ENCODE measurements around the gene AGPAT3.

The AGPAT3 gene

GRCh38 chr21:44013380-44014088, 148.5 kb downstream of the AGPAT3 start:
- DNase-seq (ENCODE audit: low spot score), result no peak
- FAIRE-seq, result no peak

- DNase-seq (ENCODE audit: low spot score) (no peak), FAIRE-seq (no peak)
These were observed 152.6 kb downstream of the AGPAT3 start for GRCh38 chr21:44017601-44018000.

GRCh38 chr21:44018127-44018526, 153.1 kb downstream of the AGPAT3 start:
- DNase-seq (ENCODE audit: low spot score), result no peak
- FAIRE-seq, result no peak

DNA sequence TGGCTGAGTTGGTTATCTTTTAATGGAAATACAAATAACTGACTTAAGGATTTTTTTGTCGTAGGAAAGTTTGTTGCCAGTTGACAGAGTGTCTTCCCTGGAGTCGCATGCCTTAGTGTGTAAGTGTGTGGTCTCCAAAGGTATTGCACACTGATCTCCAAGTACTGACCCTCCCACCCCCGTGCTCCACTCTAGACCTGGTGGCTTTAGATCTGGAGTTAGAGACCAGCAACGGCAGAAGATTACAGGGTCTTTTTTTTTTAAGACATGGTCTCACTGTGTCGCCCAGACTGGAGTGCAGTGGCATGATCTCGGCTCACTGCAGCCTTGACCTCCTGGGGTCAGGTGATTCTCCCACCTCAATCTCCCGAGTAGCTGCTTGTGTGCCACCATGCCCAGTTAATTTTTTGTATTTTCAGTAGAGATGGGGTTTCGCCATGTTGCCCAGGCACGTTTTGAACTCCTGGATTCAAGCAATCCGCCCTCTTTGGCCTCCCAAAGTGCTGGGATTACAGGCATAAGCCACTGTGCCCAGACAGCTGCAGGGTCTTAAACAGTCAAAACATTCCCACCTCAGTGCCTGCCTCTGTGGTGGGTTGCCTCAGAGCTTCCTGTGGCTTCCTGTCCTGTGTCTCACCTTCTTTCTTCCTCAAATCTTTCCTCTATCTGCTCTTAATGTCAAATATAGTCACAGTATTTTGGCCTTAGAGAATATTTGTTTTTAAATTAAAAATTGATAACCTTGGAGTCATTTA, 154.0 kb downstream of the AGPAT3 start:
- no peak for FAIRE-seq
- no peak for DNase-seq (ENCODE audit: low spot score)

DNA sequence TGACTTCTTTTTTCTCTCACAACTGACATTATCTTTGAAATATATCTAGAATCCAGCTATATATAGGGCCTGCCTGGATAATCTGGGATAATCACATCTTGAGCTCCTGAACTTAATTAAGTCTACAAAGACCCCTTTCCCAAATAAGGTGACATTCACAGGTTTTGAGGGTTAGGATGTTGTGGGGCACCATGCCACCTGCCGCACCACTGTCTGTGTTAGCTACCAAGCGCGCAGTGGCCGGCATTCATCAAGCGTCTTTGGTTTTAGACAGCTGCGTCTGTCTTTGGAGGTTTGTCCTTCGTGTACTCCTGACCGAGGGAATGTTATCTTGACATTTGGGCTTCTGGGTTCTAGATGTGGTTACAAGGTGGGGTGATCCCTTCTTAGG, 154.5 kb downstream of the AGPAT3 start:
- DNase-seq (ENCODE audit: low spot score) (no peak), FAIRE-seq (no peak)

GRCh38 chr21:44020551-44020950, 155.5 kb downstream of the AGPAT3 start:
- DNase-seq (ENCODE audit: low spot score) (no peak), FAIRE-seq (no peak)

- FAIRE-seq, result no peak
- DNase-seq (ENCODE audit: low spot score), result no peak
These were observed 156.0 kb downstream of the AGPAT3 start for GRCh38 chr21:44021064-44021463.

DNA sequence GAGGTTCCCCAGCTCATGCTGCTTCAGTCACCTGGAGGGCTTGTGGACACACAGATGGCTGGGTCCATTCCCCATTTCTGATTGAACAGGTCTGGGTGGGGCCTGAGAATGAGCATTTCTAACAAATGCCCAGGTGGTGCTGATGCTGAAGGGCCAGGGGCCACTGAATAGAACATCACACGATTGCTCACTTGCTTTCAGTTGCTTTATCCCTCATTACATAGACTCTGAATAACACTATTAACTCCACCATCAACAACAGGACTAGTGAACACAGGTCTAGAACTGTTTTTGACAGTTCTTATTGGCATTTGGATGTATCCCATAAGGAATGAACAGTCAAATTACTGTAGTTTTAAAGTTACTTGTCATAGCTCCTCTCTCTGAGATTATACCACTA, 159.2 kb downstream of the AGPAT3 start:
- DNase-seq (ENCODE audit: low spot score) (no peak), FAIRE-seq (no peak)

- FAIRE-seq (no peak), DNase-seq (ENCODE audit: low spot score) (peak; percentile 37)
These were observed 159.9 kb downstream of the AGPAT3 start for GRCh38 chr21:44024887-44025353.

DNA sequence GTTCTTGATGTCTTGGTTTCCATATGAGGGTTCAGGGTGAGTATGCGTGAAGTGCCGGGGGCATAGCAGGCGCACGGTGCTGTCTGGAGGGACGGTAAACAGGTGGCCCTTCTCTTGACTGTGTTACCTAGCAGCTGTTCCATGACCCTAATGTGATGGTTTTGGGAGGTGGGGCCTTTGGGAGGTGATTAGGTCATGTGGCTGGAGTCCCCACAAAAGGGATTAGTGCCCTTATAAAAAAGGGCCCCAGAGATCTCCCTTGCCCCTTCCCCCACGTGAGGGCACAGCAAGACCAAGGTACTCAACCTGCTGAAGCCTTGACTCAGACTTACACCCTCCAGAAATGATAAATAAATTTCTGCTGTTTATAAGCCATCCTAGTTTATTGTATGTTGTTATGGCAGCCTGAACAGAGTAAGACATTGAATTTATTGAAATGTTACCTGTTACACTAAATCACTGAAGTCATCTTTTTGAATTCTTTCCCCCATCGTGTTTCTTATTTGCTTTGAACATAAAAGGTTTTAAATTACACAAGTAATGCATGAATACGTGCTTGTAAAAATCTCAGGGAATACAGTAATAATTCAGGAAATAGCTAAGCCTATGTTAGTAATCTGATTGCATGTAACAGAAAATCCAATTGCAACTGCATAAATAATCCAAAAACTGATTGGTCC, 162.7 kb downstream of the AGPAT3 start:
- FAIRE-seq, result no peak
- DNase-seq (ENCODE audit: low spot score), result no peak

DNA sequence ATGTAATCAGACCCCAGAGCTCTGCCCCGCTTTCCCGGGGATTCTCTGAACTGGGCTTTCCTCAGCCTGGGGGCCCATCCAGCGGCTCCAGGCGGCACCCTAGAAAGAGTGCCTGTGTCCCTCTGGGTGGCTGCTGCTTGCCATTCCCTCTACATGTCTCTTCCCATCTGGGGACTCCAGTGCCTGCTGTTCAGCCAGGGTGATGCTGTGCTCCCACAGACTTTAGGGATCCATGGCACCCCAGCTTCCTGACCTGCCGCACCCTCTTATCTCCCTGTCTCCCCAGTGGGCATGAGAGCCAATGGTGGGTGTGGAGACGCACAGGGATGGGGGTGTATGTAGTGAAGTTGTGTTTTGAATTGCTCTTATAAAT, 163.2 kb downstream of the AGPAT3 start:
- DNase-seq (ENCODE audit: low spot score) (no peak), FAIRE-seq (no peak)

DNA sequence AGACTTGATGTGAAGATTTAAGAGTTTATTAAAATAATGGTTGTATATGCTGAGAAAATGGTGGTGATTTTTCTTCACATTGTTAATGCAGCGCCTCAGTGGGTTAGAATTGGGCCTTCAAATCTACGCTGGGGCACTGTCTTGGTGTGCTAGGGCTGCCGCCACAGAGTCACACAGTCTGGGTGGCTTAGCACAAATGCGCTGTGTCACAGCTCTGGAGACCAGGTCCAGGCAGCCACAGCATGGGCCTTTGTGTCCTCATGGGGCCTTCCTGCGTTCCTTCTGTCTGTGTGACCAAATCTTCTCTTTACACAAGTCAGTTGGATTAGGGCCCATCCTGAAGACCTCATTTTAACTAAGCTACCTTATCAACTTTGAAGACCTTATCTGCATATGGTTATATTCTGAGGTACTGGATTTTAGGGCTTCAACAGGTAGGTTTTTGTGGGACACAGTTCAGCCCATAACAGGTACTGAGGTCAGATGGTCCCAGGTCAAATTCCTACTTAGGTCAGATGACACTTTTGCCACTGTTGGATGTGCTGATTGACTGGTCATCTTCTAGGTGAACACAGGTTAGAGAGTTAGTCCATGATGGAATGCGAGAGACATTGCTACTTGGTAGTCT, 164.6 kb downstream of the AGPAT3 start:
- FAIRE-seq, result no peak
- DNase-seq (ENCODE audit: low spot score), result no peak

- no peak for DNase-seq (ENCODE audit: low spot score)
- FAIRE-seq, result no peak
These were observed 170.2 kb downstream of the AGPAT3 start for GRCh38 chr21:44035244-44035643.
